Measurements from ENCODE around the gene PDE4D.
"Not testable (repeated sequence)": the region's sequence is repeated elsewhere in the genome, so short reads cannot be mapped to it uniquely, and the experiment has no call there.

Gene PDE4D

DNA sequence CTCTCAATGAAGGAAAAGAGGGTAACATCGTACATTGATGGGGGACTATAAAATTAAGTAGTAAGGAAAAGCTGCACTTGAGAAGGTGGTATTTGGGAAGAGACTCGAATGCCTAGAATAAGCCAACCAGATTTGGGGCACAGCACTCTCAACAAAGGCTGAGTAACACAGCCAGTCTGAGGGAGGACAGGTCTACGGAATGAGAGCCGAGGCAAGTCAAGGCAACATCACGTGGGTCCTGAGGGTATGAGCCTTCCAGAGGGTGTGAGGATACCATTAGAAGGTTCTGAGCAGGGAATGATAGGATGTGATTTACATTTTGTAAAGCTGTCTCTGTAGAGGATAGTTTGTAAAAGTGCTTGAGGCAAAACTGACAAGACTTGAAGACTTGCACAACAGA, 876.6 kb downstream of the PDE4D start:
- DNase-seq, result no peak

DNA sequence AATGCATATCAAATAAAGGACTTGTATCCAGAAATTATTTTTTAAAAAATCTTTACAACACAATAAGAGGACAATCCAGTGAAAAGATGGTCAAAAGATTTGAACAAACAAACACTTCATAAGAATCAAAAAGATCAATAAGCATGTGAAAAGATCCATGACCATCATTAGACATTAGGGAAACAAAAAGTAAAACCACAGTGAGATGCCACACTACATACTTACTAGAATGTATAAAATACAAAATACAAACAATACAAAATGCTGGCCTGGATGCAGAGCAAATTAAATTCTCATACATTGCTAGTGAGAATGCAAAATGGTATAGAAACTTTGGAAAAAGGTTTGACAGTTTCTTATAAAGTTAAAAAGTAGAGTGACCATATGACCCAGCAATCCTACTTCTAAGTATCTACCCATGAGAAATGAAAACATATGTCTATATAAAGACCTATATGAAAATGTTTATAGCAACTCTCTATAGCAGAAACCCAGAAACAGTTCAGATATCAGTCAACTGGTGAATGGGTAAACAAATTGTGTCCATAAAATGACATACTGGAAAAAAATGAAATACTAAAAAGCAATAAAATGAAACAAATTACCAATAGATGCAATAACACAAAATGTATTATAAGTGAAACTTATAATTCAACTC, 884.6 kb downstream of the PDE4D start:
- no peak for DNase-seq

DNA sequence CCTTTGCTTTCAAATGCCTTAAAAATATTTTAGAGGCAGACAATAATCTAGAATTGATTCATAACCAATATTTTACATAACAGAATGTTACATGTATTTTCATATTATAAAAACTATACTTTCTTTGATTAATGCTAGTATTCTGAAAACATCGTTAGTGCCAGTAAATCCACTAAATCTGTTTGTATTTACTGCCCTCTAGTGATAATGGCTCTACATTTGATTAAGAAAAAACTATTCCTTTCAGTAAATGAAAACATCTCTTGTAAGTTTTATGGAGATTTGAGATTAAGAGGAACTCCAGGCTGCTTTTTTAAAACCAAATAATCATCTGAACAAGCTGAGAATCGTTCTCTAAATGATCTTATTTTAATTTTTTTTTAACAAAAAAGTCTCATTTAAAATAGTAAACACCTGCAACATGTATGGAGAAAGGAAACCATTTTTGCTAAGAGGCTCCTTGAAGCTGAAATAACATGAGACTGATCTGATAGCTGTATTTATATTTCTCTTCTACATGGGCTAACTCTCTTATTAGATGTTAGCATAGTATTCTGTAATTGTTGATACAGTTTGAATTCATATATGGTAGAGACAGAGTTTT, 886.0 kb downstream of the PDE4D start:
- DNase-seq, result no peak

DNA sequence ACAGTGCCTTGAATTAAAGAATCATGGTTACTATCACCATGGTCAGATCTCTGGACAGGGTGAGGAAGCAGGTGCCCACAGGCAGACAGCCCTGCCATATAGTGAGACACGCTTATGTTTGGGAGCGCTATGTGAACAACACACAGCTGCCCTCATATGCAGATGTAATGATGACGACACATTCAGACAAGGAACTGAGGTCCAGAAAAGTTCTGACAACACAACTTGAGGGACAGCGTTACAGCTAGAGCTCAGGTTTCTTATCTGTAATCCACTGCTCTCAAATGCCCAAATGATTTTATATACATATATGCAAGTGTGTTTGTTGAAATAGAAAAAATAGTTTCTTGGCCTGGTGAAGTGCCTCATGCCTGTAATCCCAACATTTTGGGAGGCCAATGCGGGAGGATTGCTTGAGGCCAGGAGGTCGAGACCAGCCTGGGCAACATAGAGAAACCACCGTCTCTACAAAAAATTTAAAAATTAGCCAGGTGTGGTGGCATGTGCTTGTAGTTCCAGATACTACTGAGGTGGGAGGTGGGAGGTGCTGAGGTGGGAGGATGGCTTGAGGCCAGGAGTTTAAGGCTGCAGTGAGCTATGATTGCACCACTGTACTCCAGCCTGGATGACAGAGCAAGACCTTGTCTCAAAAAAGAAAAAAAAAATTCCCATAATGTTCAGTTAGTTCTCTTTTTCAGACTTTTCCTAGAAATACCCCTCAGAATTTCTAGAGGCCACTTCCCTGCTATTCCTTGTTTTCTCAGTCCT, 887.4 kb downstream of the PDE4D start:
- no peak for DNase-seq

DNA sequence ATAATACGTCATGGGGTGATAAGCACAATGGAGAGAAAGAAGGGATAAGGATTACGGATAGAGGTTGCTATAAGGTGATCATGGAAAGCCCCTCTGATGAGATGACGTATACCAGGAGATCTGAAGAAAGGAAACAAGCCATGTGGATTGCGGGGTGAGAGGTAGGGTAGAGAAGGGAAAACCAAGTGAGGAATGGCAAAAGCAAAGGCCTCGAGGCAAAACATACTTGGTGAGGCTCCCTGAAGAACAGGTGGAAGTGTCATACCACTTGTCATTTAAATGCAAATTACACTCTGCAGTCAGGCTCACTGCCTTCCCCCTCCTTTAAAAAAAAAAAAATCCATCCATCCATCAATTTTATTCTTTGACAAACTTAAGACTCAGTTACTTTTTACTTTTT, 889.9 kb downstream of the PDE4D start:
- DNase-seq, result no peak

DNA sequence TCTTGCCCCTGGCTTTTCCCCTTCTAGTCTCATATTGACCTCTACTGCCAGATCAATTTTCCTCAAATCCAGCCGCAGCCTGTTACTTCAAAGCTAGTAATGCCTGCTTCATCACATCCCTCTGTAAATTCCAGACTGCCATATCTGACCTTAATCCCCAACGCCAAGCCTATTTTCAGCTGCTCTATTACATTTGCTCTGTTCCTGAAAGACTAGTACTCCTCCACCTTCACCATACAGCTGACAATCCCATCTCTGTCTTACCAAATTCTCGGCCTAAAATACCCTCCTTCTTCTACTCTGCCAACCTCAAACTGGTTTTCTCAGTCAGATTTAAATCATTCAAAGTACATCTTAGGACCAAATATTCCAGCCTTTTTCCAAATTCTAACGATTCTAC, 890.4 kb downstream of the PDE4D start:
- DNase-seq, result no peak

DNA sequence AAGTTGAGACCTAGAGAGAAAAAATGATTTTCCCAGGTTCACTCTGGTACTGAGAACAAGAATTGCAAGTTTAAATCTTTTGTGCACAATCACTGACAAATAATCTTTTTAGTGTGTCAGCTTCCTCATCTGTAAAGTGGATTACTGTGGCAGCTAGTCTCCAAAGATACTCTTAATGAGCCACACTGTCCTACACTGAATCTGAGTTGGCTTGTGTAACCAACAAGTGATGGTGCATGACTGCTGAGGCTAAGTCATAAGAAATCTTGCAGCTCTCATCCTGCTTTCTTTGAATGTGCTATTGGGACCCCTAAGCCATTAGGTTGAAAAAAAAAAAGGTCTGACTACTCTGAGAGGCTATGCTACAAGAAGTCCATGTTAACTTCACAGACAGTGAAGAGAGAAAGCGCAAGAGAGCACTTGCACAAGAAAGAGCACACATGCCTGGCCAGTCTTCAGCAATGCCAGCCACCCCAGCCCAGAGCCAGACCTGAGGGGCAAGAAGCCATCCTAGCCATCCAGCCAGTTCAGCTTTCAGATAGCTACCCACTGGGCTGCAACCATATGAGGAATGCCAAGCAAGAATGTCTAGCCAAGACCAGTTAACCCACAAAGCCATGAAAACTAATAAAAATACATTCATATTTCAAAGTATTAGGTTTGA, 891.2 kb downstream of the PDE4D start:
- no peak for DNase-seq

DNA sequence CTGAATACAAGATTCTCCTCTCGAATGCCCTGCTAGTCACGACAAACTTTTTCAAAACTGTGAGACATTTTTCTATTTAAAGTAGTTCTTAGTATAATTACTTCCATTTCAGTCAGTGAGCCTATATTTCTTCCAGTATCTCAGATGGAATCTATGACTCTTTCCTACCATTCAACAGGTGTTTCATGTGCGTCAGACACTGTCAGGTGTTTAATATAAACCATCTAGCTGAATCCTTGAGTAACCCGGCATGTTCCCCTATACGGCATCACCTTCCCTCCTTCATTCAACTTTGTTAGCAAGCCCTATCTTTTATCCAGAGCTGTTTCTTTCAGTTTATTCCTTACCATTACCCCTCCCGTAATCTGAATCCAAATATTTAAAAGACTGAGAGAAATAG, 891.8 kb downstream of the PDE4D start:
- DNase-seq, result no peak

DNA sequence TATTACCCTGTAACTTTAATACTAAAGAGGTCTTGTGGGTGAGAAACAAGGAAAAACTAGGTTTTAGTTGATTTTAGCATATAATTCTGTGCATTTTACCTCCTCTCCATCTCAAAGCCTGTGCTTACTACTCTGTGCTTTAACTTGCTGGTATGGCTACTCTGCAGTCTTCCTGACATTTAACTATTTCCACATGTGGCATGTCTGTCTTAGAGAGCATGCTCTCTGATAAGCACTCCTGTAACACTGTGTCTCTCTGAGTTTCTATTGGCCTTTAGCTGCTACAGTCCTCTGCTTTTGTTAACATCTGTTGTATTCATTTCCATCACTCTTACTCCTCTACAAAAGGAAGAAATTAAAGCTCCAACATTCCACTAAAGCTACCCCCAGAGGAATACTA, 892.4 kb downstream of the PDE4D start:
- no peak for DNase-seq

DNA sequence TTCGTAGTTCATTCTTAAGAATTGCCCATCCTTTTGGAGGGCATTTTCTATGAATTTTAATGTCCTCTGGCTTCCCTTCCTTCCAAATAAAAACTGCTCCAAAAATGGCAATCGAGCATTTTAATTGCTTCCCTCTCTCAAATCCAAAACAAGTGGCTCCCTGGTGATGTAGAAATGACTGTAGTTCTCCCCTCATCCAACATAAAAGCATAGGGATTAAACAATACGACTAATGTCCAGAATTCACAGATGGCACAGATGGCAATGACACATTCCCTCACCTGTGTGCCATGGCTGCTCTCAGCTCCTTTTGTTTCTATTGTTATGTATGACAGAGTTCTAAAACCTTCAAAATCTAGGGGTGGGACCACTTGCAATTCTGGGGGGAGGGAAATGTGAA, 893.3 kb downstream of the PDE4D start:
- DNase-seq, result no peak

DNA sequence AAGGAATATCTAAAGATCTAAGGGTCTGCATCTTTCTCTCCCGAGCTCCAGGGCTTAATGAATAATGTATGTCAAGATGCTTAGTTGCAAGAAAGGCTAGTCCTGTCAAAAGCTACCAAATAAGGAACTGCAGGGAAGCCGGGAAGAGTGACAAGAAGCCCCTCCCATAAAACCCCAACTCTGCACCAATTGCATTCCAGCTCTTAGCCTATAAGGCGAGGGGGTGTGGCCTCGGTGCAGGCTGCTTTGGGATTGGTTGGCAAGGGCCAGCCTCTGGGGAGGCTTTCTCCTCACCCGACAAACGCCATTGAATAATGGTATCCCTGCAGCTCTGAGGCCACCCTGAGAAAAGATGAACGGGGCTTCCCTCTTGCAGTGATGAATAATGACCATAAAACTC, 893.7 kb downstream of the PDE4D start:
- no peak for DNase-seq

DNA sequence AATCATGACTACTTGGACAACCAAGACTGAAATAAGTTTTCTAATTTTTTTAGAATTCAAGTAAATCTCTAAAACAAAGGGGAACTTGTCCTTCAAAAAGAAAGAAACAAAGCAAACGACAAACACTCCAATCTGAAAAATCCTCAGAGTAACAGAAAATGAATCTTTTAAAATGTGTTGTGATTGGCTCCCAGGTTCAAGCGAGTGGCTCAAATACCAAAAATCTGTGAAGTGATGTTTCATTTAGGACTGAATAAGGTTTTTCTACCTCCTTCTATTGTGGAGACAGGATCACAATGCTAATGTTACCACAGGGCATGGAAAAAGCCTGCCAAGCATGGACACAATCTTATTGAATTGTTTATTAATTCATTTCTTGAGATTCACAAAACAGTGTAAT, 895.0 kb downstream of the PDE4D start:
- no peak for DNase-seq

DNA sequence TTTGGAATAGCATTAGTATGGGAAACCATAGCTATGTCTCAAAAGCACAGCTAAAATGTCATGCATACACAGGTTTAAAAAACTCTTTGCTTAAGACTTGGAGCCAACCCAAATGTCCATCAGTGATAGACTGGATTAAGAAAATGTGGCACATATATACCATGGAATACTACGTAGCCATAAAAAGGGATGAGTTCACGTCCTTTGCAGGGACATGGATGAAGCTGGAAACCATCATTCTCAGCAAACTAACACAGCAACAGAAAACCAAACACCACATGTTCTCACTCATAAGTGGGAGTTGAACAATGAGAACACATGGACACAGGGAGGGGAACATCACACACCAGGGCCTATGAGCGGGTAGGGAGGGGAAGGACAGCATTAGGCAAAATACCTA, 897.7 kb downstream of the PDE4D start:
- not testable (repeated sequence) for DNase-seq

DNA sequence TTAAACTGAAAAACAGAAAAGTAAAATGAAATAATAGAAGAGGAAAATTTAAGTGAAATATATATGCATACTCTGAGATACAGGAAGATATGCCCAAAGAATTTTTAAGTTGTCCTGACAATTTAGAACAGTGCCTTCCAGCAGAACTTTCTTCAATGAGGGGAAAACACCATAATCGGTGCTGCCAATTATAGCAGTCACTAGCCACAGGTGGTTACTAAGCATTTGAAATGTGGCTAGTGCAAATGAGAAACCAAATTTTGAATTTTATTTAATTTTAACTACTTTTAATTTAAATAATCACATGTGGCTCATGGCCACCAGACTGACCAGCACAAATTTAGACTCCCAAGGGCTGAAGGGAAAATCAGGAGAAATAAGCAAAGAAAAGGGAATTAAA, 900.1 kb downstream of the PDE4D start:
- no peak for DNase-seq

DNA sequence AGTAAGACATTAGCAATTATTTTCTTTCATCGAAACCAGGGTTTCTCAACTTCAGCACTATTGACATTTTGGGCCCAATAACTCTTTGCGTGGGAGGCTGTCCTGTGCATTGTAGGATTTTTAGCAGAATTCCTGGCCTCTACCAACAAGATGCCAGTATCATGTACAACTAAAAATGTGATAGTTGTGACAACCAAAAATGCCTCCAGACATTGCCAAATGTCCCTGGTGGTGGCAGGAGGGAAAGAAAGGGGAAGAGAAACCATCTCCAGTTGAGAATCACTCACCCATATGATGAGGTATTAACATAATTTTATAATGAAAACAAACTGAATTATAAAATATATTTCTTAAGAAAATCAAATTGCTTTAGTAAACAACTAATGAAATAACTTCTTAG, 904.6 kb downstream of the PDE4D start:
- DNase-seq, result no peak

DNA sequence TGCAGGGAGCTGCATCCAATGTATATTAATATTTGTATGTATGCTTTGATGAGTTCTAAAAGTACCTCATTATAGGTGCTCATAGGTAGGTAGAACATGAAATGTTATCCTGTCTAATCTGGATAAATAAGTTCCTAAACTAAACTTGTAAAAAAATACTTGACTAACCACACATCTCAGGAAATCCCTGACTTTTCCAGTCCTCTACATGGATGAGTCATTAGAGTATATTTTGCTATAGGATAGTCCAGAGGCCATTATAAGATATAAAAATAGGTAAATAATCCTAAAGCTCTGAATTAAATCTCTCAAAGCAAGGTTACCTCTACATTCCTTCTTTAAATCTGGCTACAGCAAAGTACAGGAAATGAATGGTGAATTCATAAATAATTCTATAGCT, 906.3 kb downstream of the PDE4D start:
- DNase-seq, result no peak

DNA sequence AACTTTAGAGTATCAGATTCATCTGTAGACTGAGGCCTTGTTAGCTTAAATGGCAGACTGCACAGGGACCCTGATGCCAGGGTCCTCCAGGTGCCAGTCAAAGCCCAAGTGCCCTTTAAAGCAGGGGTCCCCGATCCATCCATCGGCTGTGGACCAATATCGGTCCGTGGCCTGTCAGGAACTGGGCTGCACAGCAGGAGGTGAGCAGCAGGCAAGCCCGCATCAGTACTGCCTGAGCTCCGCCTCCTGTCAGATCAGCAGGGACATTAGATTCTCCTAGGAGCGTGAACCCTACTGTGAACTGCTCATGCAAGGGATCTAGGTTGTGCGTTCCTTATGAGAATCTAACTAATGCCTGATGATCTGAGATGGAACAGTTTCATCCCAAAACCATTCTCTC, 907.2 kb downstream of the PDE4D start:
- no peak for DNase-seq

DNA sequence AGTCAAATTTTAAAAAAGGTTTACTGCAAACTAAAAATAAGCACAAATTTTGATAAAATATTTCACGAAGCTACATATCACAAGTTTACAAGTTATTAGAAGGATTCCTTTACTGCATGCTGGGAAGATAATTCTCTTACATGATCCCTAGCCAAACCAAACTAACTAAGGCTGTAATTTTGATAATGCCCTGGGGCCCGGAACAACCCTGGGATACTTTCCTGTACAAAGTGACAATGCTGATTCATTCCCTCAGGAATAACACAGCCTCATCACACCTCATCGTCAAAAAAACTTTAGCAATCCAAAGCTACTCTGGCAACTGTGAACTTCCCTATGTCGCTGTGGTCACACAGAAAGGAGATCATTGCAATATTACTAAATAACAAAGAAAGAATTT, 907.8 kb downstream of the PDE4D start:
- no peak for DNase-seq

DNA sequence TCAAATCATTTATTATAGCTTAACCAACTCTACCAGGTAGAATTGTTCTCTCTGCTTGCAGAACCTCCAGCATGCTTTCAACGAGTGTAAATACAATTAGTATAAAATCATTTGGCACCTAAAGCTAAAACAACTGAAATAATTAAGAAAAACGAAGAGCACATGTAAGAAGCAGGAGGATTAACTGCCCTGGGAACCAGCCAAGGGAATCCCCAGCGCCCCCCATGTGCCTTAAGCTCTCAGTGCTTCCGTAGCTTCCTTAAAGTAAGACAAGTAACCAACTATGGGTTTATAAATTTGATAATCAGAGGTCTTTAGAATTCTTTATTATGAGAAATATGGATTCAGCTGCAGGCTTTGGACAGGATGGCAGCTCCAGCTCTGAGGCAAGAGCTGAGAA, 908.2 kb downstream of the PDE4D start:
- DNase-seq, result no peak

DNA sequence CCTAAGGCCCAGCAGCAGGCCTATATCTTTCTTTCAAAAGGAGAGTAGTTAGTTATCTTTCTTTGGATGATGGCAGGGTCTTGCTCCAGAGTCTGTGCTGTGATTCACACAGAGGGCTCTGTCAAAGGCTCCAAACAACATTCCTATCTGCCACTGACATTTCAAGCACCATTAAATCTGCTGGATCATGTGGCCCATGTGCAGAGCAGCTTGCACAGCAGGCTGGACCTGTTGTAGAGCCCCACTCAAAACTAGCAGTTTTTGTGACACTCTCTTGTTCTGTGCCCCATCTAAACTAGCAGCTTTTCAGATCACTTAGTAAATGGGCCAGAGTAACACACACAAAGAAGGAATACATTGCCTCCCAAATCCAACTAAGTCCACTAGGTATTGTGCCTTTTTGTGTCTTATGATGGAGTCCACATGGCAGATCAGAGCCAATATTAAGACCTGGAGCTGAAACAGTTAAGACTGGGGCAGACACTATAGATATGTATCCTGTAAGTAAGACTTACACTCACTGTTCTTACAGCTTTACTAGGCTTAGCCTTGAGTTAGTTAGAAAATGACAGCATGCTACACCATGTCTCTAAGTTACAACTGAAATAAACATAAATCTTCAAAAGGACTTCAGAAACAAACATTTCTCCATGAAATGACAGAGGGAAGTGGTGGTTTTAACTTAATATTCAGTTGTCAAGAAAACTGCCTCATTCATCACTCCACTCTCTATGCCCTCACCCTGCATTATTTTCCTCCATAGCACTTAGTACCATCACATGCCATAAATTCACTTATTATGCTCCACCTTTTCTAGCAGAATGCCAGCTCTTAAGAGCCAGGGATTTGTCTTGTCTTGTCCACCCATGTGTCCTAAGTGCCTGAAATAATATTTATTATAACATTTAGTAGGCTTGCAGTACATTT, 909.7 kb downstream of the PDE4D start:
- DNase-seq, result no peak

DNA sequence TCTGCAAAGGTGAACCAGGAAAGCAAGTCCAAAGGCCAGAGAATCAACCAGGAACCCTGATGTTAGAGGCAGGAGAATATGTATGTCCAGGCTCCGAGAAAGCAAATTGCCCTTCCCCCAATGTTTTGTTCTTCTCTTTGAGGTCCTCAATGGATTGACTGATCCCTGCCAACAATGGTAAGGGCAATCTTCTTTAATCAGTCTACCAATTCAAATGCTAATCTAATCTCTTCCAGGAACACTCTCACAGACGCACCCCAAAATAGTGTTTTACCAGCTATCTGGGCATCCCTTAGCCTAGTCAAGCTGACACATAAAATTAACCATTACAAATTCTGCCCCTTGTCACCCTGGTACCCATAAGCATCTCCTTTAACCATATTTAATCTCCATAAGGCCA, 912.6 kb downstream of the PDE4D start:
- no peak for DNase-seq

DNA sequence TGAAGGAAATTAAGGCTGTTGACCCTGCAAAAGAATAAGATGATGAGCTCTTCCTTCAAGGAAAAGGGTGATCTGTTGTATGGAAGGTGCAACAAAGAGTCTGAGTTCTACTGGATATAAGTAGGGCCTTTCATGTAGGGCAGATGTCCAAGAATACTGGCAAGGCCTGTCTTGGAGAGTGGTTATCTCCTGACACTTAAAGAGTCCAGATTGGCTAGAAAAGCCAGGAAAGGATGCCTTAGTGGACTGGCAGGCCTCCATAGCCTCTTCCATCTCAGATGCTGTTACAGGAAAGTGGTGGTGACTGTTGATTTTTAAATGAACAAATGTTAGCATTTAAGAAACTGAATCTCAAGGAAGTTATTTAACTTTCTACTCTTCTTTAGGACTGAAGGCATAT, 914.4 kb downstream of the PDE4D start:
- DNase-seq, result no peak

DNA sequence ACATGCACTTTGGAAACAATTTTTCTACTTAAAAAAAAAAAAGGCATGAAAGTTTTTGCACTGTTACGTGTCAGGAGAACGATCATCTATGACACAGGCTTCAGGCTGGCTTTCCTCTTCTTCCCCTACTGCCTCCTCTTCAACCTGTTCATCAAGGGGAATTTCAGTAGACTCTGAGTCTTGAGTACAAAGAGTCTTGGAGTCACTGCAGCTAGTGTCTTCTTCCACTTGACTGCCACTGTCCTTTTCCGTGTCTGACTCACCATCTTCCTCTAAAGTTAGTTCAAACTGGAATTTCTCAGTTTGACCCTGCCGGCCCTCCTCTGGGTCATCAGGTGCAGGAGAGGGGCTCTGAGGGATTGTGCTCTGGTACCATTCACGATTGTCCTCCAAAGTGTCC, 918.9 kb downstream of the PDE4D start:
- DNase-seq, result no peak
